ENCODE measurements around the gene EGR2.

EGR2 gene

DNA sequence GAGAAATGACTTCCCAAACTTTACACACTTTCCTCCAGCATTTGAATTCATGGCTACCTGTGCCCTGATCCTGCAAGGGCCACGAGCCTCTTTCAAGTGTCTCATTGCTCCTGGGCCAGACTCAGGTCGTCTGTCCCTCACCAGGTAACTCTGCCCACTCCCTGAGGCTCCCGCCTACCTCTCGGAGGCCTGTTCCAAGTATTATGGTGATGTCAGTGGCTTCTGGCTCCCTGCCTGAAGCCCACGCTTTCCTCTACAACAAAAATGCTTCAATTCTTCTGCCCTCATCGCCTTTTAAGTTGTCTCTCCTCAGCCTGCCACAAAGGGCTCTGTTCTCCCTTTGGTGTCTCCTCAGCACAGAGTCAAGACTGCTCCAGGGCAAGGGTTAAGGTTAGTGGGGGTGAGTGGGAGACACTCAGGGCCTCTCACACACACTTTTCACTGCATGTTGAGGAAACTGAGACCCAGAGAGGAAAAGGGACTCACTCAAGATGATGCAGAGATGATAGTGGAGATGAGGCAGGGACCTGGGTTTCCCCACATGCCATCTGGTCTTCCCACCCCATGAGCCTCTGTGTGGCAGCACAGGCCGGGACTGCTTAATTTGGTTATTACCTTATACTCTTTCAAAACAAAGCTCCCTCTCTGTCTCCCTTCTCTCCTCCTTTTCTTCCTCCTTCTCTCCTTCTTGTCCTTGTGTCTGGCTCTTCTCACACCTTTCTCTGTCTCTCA, 28.3 kb upstream of the EGR2 start:
- H3K4me3 ChIP-seq (ENCODE audit: low read depth in 1 of 2, low read length in 2 of 2): no peak overlapping the region

GRCh38 chr10:62843600-62843999, 27.4 kb upstream of the EGR2 start:
- Histone ChIP-seq H3K9me3 (ENCODE audit: control insufficient read depth in 1 of 2, low read length in 2 of 2) (peaks cover 0 to 12% of the 10 kb centered on the region in 2 donors), H3K36me3 (ENCODE audit: control insufficient read depth in 1 of 2, insufficient read depth in 2 of 2, low read length in 2 of 2) (no peaks in the 10 kb centered on the region)

More for the DNA sequence above, 28.3 kb upstream of the EGR2 start:
- Histone ChIP-seq H3K9me3 (ENCODE audit: control insufficient read depth in 1 of 2, low read length in 2 of 2) (peaks cover 0 to 12% of the 10 kb centered on the region in 2 donors), H3K27me3 (ENCODE audit: low read depth, low read length) (no peaks in the 10 kb centered on the region), H3K27ac (ENCODE audit: low read length) (no peak overlapping the region), H3K4me1 (ENCODE audit: control insufficient read depth in 1 of 2, insufficient read depth in 2 of 2, low read length in 2 of 2) (no peaks in the 10 kb centered on the region), H3K36me3 (ENCODE audit: control insufficient read depth in 1 of 2, insufficient read depth in 2 of 2, low read length in 2 of 2) (no peaks in the 10 kb centered on the region)

DNA sequence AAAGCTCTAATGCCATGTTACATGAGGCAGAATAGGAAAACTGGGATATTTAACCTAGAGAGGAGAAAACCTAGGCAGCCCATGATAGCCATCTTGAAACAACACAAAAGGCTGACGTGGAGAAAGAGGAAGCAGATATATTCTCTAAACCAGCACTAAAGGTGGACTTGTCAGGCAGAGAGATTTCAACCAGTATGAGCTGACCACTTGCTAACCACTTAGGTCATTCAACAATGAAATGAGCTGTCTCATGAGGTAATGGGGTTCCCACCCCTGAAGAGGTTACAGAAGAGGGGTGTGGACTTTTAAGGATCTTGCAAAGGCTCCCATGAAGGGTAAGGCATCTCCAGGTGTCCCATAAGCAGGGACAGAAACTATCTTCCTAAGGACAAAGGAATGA, 26.8 kb upstream of the EGR2 start:
- no peaks in the 10 kb centered on the region for H3K4me1 ChIP-seq (ENCODE audit: control insufficient read depth in 1 of 2, insufficient read depth in 2 of 2, low read length in 2 of 2)
- H3K27me3 ChIP-seq (ENCODE audit: low read depth, low read length): no peaks in the 10 kb centered on the region
- H3K9me3 ChIP-seq (ENCODE audit: control insufficient read depth in 1 of 2, low read length in 2 of 2): peaks cover 0 to 11% of the 10 kb centered on the region in 2 donors
- H3K27ac ChIP-seq (ENCODE audit: low read length): no peak overlapping the region
- H3K36me3 ChIP-seq (ENCODE audit: control insufficient read depth in 1 of 2, insufficient read depth in 2 of 2, low read length in 2 of 2): no peaks in the 10 kb centered on the region
- no peak overlapping the region for H3K4me3 ChIP-seq (ENCODE audit: low read depth in 1 of 2, low read length in 2 of 2)

More at GRCh38 chr10:62843600-62843999, 27.4 kb upstream of the EGR2 start:
- no peak overlapping the region for H3K4me3 ChIP-seq (ENCODE audit: low read depth in 1 of 2, low read length in 2 of 2)
- H3K27me3 ChIP-seq (ENCODE audit: low read depth, low read length): no peaks in the 10 kb centered on the region
- H3K4me1 ChIP-seq (ENCODE audit: control insufficient read depth in 1 of 2, insufficient read depth in 2 of 2, low read length in 2 of 2): no peaks in the 10 kb centered on the region
- no peak overlapping the region for H3K27ac ChIP-seq (ENCODE audit: low read length)

DNA sequence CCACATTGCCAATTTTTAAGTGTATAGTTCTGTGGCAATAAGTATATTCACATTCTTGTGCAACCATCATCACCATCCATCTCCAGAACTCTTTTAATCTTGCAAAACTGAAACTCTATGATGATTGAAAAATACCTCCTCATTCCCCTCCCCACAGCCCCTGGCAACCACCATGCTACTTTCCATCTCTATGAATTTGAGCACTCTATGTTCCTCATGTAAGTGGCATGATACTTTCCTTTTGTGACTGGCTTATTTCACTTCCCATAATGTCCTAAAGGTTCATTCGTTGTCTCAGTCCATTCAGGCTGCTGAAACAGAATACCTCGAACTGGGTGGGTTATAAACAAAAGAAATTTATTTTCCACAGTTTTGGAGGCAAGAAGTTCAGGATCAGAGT, 23.4 kb upstream of the EGR2 start:
- no peaks in the 10 kb centered on the region for H3K27me3 ChIP-seq (ENCODE audit: low read depth, low read length)
- H3K36me3 ChIP-seq (ENCODE audit: control insufficient read depth in 1 of 2, insufficient read depth in 2 of 2, low read length in 2 of 2): no peaks in the 10 kb centered on the region
- H3K9me3 ChIP-seq (ENCODE audit: control insufficient read depth in 1 of 2, low read length in 2 of 2): no peaks in the 10 kb centered on the region
- no peak overlapping the region for H3K4me3 ChIP-seq (ENCODE audit: low read depth in 1 of 2, low read length in 2 of 2)
- no peaks in the 10 kb centered on the region for H3K4me1 ChIP-seq (ENCODE audit: control insufficient read depth in 1 of 2, insufficient read depth in 2 of 2, low read length in 2 of 2)
- H3K27ac ChIP-seq (ENCODE audit: low read length): no peak overlapping the region

DNA sequence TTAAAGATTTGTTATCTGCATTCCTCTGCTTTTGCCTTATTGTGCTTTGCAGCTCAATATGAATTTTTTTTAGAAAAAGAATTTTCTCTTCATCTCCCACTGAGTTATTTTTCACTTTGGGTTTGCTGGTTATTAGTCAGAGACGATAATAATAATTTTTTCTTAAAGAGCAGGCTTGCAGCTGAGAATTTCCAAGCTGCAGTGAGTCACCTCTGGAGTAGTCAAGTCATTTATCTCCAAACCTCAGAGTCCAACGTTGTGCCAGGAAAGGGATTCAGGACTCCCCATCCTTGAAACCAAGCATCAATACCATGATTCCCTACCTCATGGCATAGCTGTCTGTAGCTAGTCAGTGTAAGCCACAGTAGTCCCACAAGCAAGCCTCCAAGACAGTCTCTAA, 15.2 kb upstream of the EGR2 start:
- Histone ChIP-seq H3K27me3 (ENCODE audit: low read depth, low read length) (no peaks in the 10 kb centered on the region), H3K9me3 (ENCODE audit: control insufficient read depth in 1 of 2, low read length in 2 of 2) (no peaks in the 10 kb centered on the region), H3K4me3 (ENCODE audit: low read depth in 1 of 2, low read length in 2 of 2) (no peak overlapping the region), H3K36me3 (ENCODE audit: control insufficient read depth in 1 of 2, insufficient read depth in 2 of 2, low read length in 2 of 2) (no peaks in the 10 kb centered on the region), H3K4me1 (ENCODE audit: control insufficient read depth in 1 of 2, insufficient read depth in 2 of 2, low read length in 2 of 2) (no peaks in the 10 kb centered on the region), H3K27ac (ENCODE audit: low read length) (no peak overlapping the region)

DNA sequence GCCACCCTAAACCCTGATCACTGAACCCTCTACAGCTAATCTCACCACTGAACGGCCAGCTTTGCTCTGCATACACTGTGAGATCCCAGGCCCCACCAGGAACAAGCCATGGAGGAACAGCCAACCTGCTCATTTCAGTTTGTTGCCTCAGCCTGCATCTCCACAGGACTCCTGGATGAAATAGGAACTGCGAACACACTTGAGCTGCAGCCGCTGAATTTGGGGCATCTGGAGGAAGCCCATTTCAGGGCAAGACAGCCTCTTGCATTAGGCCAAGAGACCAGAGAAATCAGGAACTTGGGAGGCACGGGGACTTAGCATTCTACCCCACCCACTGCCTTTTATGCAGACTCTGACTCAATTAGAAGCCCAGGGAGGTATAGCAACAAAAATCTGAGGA, 14.5 kb upstream of the EGR2 start:
- H3K9me3 ChIP-seq (ENCODE audit: control insufficient read depth in 1 of 2, low read length in 2 of 2): no peaks in the 10 kb centered on the region
- H3K4me3 ChIP-seq (ENCODE audit: low read depth in 1 of 2, low read length in 2 of 2): no peak overlapping the region
- H3K36me3 ChIP-seq (ENCODE audit: control insufficient read depth in 1 of 2, insufficient read depth in 2 of 2, low read length in 2 of 2): no peaks in the 10 kb centered on the region
- H3K27ac ChIP-seq (ENCODE audit: low read length): no peak overlapping the region
- H3K27me3 ChIP-seq (ENCODE audit: low read depth, low read length): no peaks in the 10 kb centered on the region
- no peaks in the 10 kb centered on the region for H3K4me1 ChIP-seq (ENCODE audit: control insufficient read depth in 1 of 2, insufficient read depth in 2 of 2, low read length in 2 of 2)

- no peak overlapping the region for H3K4me3 ChIP-seq (ENCODE audit: low read depth in 1 of 2, low read length in 2 of 2)
- no peaks in the 10 kb centered on the region for H3K4me1 ChIP-seq (ENCODE audit: control insufficient read depth in 1 of 2, insufficient read depth in 2 of 2, low read length in 2 of 2)
- no peaks in the 10 kb centered on the region for H3K27me3 ChIP-seq (ENCODE audit: low read depth, low read length)
- H3K9me3 ChIP-seq (ENCODE audit: control insufficient read depth in 1 of 2, low read length in 2 of 2): no peaks in the 10 kb centered on the region
- no peak overlapping the region for H3K27ac ChIP-seq (ENCODE audit: low read length)
- no peaks in the 10 kb centered on the region for H3K36me3 ChIP-seq (ENCODE audit: control insufficient read depth in 1 of 2, insufficient read depth in 2 of 2, low read length in 2 of 2)
Measured at GRCh38 chr10:62829622-62830021, 13.5 kb upstream of the EGR2 start.

- H3K27me3 ChIP-seq (ENCODE audit: low read depth, low read length): no peaks in the 10 kb centered on the region
- H3K4me3 ChIP-seq (ENCODE audit: low read depth in 1 of 2, low read length in 2 of 2): no peak overlapping the region
- H3K27ac ChIP-seq (ENCODE audit: low read length): no peak overlapping the region
- H3K4me1 ChIP-seq (ENCODE audit: control insufficient read depth in 1 of 2, insufficient read depth in 2 of 2, low read length in 2 of 2): no peaks in the 10 kb centered on the region
- H3K36me3 ChIP-seq (ENCODE audit: control insufficient read depth in 1 of 2, insufficient read depth in 2 of 2, low read length in 2 of 2): no peaks in the 10 kb centered on the region
- no peaks in the 10 kb centered on the region for H3K9me3 ChIP-seq (ENCODE audit: control insufficient read depth in 1 of 2, low read length in 2 of 2)
Measured at GRCh38 chr10:62826273-62826672, 10.1 kb upstream of the EGR2 start.

GRCh38 chr10:62820586-62820985, 4.4 kb upstream of the EGR2 start:
- Histone ChIP-seq H3K4me3 (ENCODE audit: low read depth in 1 of 2, low read length in 2 of 2) (no peak overlapping the region), H3K27me3 (ENCODE audit: low read depth, low read length) (peaks cover 13% of the 10 kb centered on the region), H3K4me1 (ENCODE audit: control insufficient read depth in 1 of 2, insufficient read depth in 2 of 2, low read length in 2 of 2) (peaks cover 3 to 21% of the 10 kb centered on the region in 2 donors)

DNA sequence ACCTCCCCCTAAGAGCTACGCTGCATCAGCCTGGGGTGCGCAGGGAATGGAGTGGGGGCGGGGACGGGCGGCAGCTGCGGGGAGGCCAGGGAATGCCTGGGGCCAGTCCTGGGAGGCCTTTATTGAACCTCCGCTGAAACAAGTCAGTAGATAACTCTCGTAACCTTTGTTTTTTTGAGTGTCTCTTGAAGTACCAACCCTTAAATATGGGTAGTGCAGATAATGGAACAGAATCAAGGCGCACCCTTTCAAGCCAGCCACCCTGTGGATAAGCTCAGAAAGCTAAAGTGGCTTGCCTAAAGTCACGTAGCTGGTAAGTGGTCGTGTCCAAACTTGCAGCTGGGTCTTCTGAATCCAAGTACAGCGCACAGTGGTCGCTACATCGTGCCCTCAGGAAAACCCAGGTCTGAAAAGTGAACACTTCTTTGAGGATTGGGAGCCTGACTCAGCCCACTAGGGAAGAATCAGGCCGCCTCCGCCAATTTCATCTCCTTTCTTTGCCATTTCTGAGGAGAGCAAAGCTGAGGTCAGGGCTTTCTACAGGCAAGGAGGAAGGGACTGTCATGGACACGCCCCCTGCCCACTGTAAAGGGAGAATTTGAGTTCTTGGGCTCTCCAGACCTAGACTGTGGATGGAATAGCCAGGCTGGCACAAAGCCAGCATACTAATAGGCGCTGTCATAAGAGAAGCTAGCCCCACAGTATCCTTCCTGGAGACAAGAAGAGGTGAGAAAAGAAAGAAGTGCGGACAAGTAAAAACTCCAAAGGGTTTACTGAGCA, 3.2 kb upstream of the EGR2 start:
- Histone ChIP-seq H3K9me3 (ENCODE audit: control insufficient read depth in 1 of 2, low read length in 2 of 2) (no peaks in the 10 kb centered on the region), H3K36me3 (ENCODE audit: control insufficient read depth in 1 of 2, insufficient read depth in 2 of 2, low read length in 2 of 2) (no peaks in the 10 kb centered on the region), H3K4me1 (ENCODE audit: control insufficient read depth in 1 of 2, insufficient read depth in 2 of 2, low read length in 2 of 2) (peaks cover 3 to 31% of the 10 kb centered on the region in 2 donors), H3K27ac (ENCODE audit: low read length) (no peak overlapping the region), H3K27me3 (ENCODE audit: low read depth, low read length) (peaks cover 21% of the 10 kb centered on the region), H3K4me3 (ENCODE audit: low read depth in 1 of 2, low read length in 2 of 2) (peak overlapping the region in 1 of 2 donors; percentile 79)

More at GRCh38 chr10:62820586-62820985, 4.4 kb upstream of the EGR2 start:
- no peaks in the 10 kb centered on the region for H3K9me3 ChIP-seq (ENCODE audit: control insufficient read depth in 1 of 2, low read length in 2 of 2)
- no peak overlapping the region for H3K27ac ChIP-seq (ENCODE audit: low read length)
- no peaks in the 10 kb centered on the region for H3K36me3 ChIP-seq (ENCODE audit: control insufficient read depth in 1 of 2, insufficient read depth in 2 of 2, low read length in 2 of 2)

- Histone ChIP-seq H3K9me3 (ENCODE audit: control insufficient read depth in 1 of 2, low read length in 2 of 2) (no peaks in the 10 kb centered on the region), H3K36me3 (ENCODE audit: control insufficient read depth in 1 of 2, insufficient read depth in 2 of 2, low read length in 2 of 2) (no peaks in the 10 kb centered on the region), H3K27ac (ENCODE audit: low read length) (no peak overlapping the region), H3K4me1 (ENCODE audit: control insufficient read depth in 1 of 2, insufficient read depth in 2 of 2, low read length in 2 of 2) (peaks cover 3 to 31% of the 10 kb centered on the region in 2 donors), H3K27me3 (ENCODE audit: low read depth, low read length) (peaks cover 26% of the 10 kb centered on the region), H3K4me3 (ENCODE audit: low read depth in 1 of 2, low read length in 2 of 2) (peak overlapping the region; percentile 79 to 96)
Measured at GRCh38 chr10:62818426-62819011, 2.4 kb upstream of the EGR2 start.

Measured in muscle layer of duodenum (tissue), 2 donors.